ENCODE data around the gene TMEM44. TPM values are rescaled to one million over a fixed set of nuclear protein-coding genes. Genes with fewer than 3 reads are reported as not detected.
"Not testable (repeated sequence)": the region's sequence is repeated elsewhere in the genome, so short reads cannot be mapped to it uniquely, and the experiment has no call there.

TMEM44 gene
- polyA plus RNA-seq, 1 donor (not counting 4 experiments of a cell fraction or from before 2014, with no cell fraction given): 13.3 TPM

GRCh38 chr3:194548346-194549321 lies 84.6 kb downstream of the TMEM44 start:
- H3K9ac ChIP-seq (ENCODE audit: control insufficient read depth, extremely low read depth, insufficient read depth, low read length): no peak overlapping the region
- dilution Hi-C loops (cut with MboI; ENCODE audit: extremely low pct_ligation_motif_present, low sequenced_read_pairs): no loop called here
- H3K4me1 ChIP-seq (ENCODE audit: control insufficient read depth, extremely low read depth, insufficient read depth, low read length): no peaks in the 10 kb centered on the region
- H3K79me2 ChIP-seq (ENCODE audit: control insufficient read depth, insufficient read depth, low read length): no peaks in the 10 kb centered on the region
- no peak overlapping the region for H3K27ac ChIP-seq (ENCODE audit: control insufficient read depth, insufficient read depth, low read length)
- H3K36me3 ChIP-seq (ENCODE audit: control insufficient read depth in 2 of 2, extremely low read depth in 1 of 2, insufficient read depth in 2 of 2, low read length in 2 of 2): no peaks in the 10 kb centered on the region
- H3K9me1 ChIP-seq (ENCODE audit: control insufficient read depth, extremely low read depth, insufficient read depth, low read length): no peaks in the 10 kb centered on the region
- no peak overlapping the region for H3K4me2 ChIP-seq (ENCODE audit: control insufficient read depth, extremely low read depth, insufficient read depth, low read depth, low read length)
- no peaks in the 10 kb centered on the region for H3K27me3 ChIP-seq (ENCODE audit: control insufficient read depth, extremely low read depth, insufficient read depth, low read length)
- no peaks in the 10 kb centered on the region for H4K20me1 ChIP-seq (ENCODE audit: control insufficient read depth, extremely low read depth, insufficient read depth, low read length)
- H2AFZ ChIP-seq (ENCODE audit: control insufficient read depth, low read length): no peak overlapping the region
- FAIRE-seq (no peak), DNase-seq (ENCODE audit: low read depth, low spot score) (no peak)
- H3K4me3 ChIP-seq (ENCODE audit: control insufficient read depth in 2 of 3, extremely low read depth in 1 of 3, insufficient read depth in 2 of 3, low read depth in 1 of 3, low read length in 3 of 3): no peak overlapping the region
- TF ChIP-seq CTCF (optimal IDR thresholded peaks at IDR 0.05 in 1 of 3, IDR thresholded peaks at IDR 0.05 in 1 of 3, conservative IDR thresholded peaks at IDR 0.05 in 1 of 3; ENCODE audit: extremely low read depth in 1 of 3, insufficient read depth in 2 of 3, low read length in 3 of 3) (no peak), EZH2 (IDR thresholded peaks at IDR 0.05; ENCODE audit: low read length) (no peak)
- H3K9me3 ChIP-seq (ENCODE audit: control insufficient read depth, low read depth, low read length): no peaks in the 10 kb centered on the region

GRCh38 chr3:194547042-194547441 lies 86.2 kb downstream of the TMEM44 start:
- no peak overlapping the region for H3K9ac ChIP-seq (ENCODE audit: control insufficient read depth, extremely low read depth, insufficient read depth, low read length)
- no peaks in the 10 kb centered on the region for H3K9me3 ChIP-seq (ENCODE audit: control insufficient read depth, low read depth, low read length)
- H3K36me3 ChIP-seq (ENCODE audit: control insufficient read depth in 2 of 2, extremely low read depth in 1 of 2, insufficient read depth in 2 of 2, low read length in 2 of 2): no peaks in the 10 kb centered on the region
- no peaks in the 10 kb centered on the region for H4K20me1 ChIP-seq (ENCODE audit: control insufficient read depth, extremely low read depth, insufficient read depth, low read length)
- no peaks in the 10 kb centered on the region for H3K4me1 ChIP-seq (ENCODE audit: control insufficient read depth, extremely low read depth, insufficient read depth, low read length)
- no peak overlapping the region for H2AFZ ChIP-seq (ENCODE audit: control insufficient read depth, low read length)
- no peaks in the 10 kb centered on the region for H3K9me1 ChIP-seq (ENCODE audit: control insufficient read depth, extremely low read depth, insufficient read depth, low read length)
- FAIRE-seq (no peak), DNase-seq (ENCODE audit: low read depth, low spot score) (no peak)
- H3K4me3 ChIP-seq (ENCODE audit: control insufficient read depth in 2 of 3, extremely low read depth in 1 of 3, insufficient read depth in 2 of 3, low read depth in 1 of 3, low read length in 3 of 3): no peak overlapping the region
- no peaks in the 10 kb centered on the region for H3K79me2 ChIP-seq (ENCODE audit: control insufficient read depth, insufficient read depth, low read length)
- dilution Hi-C loops (cut with MboI; ENCODE audit: extremely low pct_ligation_motif_present, low sequenced_read_pairs): no loop called here
- H3K27ac ChIP-seq (ENCODE audit: control insufficient read depth, insufficient read depth, low read length): no peak overlapping the region
- no peaks in the 10 kb centered on the region for H3K27me3 ChIP-seq (ENCODE audit: control insufficient read depth, extremely low read depth, insufficient read depth, low read length)
- H3K4me2 ChIP-seq (ENCODE audit: control insufficient read depth, extremely low read depth, insufficient read depth, low read depth, low read length): no peak overlapping the region
- no peak for TF ChIP-seq EZH2 (IDR thresholded peaks at IDR 0.05; ENCODE audit: low read length)
- TF ChIP-seq CTCF (optimal IDR thresholded peaks at IDR 0.05 in 1 of 3, IDR thresholded peaks at IDR 0.05 in 1 of 3, conservative IDR thresholded peaks at IDR 0.05 in 1 of 3; ENCODE audit: extremely low read depth in 1 of 3, insufficient read depth in 2 of 3, low read length in 3 of 3): no peak

- H3K4me1 ChIP-seq (ENCODE audit: control insufficient read depth, extremely low read depth, insufficient read depth, low read length); FAIRE-seq; H3K4me2 ChIP-seq (ENCODE audit: control insufficient read depth, extremely low read depth, insufficient read depth, low read depth, low read length); H3K9me1 ChIP-seq (ENCODE audit: control insufficient read depth, extremely low read depth, insufficient read depth, low read length); H4K20me1 ChIP-seq (ENCODE audit: control insufficient read depth, extremely low read depth, insufficient read depth, low read length); H3K9me3 ChIP-seq (ENCODE audit: control insufficient read depth, low read depth, low read length); H3K9ac ChIP-seq (ENCODE audit: control insufficient read depth, extremely low read depth, insufficient read depth, low read length); dilution Hi-C loops (cut with MboI; ENCODE audit: extremely low pct_ligation_motif_present, low sequenced_read_pairs); DNase-seq (ENCODE audit: low read depth, low spot score); H3K4me3 ChIP-seq (ENCODE audit: control insufficient read depth in 2 of 3, extremely low read depth in 1 of 3, insufficient read depth in 2 of 3, low read depth in 1 of 3, low read length in 3 of 3); H3K79me2 ChIP-seq (ENCODE audit: control insufficient read depth, insufficient read depth, low read length); H3K36me3 ChIP-seq (ENCODE audit: control insufficient read depth in 2 of 2, extremely low read depth in 1 of 2, insufficient read depth in 2 of 2, low read length in 2 of 2); H3K27me3 ChIP-seq (ENCODE audit: control insufficient read depth, extremely low read depth, insufficient read depth, low read length); H3K27ac ChIP-seq (ENCODE audit: control insufficient read depth, insufficient read depth, low read length); H2AFZ ChIP-seq (ENCODE audit: control insufficient read depth, low read length): not testable (repeated sequence)
These were observed 87.7 kb downstream of the TMEM44 start for GRCh38 chr3:194545538-194545937.
